GM18508 (cell line): ENCODE data around the gene FFAR1.
"Not testable (repeated sequence)": the region's sequence is repeated elsewhere in the genome, so short reads cannot be mapped to it uniquely, and the experiment has no call there.

Experiments
- ATAC-seq: cut with Tn5 transposase; IDR thresholded peaks from one replicate; pipeline ENCODE4 v1.9.1; 2021; ENCODE audit warnings: moderate number of reproducible peaks; ENCODE audit not compliant: insufficient read depth, unreplicated experiment

Gene FFAR1

DNA sequence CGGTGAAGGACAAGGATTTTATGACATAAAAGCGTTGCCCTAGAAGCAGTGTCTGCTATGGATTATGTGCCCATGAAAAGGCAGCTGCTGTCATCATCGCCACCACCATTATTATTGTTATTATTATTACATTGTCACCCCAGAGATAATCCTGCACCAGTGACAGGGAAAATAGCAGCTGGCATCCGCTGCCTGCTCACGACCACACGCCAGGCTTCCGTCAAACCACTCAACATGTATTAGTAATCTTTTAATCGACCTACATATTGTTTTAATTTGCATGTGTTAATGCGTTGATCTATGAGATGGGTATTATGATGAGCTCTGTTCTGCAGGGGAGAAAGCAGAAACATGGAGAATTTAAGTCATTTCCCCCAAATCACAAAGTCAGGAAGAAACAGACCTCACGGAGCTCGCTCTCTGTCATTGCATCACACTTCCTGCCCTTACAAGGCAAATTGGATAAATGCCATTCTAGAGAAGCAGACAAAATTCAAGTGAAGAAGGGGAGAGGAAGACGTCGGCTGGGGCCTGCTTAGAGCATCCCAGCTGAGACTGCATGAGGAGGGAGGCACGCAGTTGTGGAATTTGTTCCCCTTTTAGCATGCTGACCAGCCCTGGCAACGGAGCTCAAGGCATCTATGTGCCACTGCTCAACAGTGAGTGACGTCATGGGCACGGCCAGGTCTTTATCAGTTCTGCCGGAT, 10.3 kb downstream of the FFAR1 start, which contains the start of gene FFAR3:
Gene FFAR3, plus strand, starts transcription at position 594 of the 707 bp plus-strand sequence. CDS start 431 bp downstream, outside the sequence.
- ATAC-seq = no peak

DNA sequence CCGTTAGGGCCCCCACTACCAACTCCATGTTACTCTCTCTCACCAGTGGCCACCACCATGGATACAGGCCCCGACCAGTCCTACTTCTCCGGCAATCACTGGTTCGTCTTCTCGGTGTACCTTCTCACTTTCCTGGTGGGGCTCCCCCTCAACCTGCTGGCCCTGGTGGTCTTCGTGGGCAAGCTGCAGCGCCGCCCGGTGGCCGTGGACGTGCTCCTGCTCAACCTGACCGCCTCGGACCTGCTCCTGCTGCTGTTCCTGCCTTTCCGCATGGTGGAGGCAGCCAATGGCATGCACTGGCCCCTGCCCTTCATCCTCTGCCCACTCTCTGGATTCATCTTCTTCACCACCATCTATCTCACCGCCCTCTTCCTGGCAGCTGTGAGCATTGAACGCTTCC, 11.1 kb downstream of the FFAR1 start:
- not testable (repeated sequence) for ATAC-seq

DNA sequence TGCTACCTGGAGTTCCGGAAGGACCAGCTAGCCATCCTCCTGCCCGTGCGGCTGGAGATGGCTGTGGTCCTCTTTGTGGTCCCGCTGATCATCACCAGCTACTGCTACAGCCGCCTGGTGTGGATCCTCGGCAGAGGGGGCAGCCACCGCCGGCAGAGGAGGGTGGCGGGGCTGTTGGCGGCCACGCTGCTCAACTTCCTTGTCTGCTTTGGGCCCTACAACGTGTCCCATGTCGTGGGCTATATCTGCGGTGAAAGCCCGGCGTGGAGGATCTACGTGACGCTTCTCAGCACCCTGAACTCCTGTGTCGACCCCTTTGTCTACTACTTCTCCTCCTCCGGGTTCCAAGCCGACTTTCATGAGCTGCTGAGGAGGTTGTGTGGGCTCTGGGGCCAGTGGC, 11.7 kb downstream of the FFAR1 start:
- ATAC-seq = not testable (repeated sequence)

DNA sequence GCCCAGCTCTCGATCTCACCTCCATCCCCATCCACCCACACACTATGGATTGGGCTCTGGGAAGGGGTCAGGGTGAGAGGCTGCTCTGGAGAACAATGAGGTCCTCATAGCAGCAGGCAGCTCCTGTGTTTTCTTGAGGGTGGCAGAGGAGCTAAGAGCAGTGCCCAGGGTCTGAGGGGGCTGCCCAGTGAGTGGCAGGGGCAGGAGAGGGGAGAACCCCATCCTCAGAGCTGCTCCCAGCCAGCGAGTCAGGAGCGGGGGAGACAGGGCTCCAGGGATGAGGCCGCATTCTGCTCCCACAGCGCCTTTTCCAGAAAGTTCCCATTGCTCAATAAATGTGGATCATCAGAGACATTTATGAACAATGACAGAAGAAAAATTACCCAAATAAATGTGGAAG, 12.4 kb downstream of the FFAR1 start:
- ATAC-seq = not testable (repeated sequence)

DNA sequence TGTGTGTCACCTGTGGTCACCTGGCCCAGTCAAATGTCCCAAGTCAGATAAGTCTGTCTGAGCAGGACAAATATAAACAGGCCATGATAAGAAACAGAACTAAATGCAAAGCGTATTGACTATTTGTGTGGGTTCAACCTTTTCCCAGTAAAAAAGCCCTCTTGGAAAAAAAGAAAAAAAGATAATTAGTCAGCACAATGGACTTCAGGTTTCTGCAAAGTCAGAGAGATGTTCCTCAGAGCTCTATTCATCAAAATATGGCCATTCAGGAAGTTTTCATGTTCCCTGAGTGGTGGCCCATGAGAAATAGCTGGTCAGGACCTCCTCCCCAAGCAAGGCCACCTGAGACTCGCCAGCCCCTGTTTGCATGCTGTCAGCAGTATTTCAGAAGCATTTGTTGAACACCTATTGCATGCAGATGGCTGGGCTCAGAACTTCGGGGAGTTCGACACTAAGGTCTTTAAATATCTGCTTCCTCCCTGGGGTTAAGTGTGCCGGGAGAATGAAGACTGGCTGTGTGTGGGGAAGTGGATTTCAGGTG, 13.2 kb downstream of the FFAR1 start:
- ATAC-seq = no peak

DNA sequence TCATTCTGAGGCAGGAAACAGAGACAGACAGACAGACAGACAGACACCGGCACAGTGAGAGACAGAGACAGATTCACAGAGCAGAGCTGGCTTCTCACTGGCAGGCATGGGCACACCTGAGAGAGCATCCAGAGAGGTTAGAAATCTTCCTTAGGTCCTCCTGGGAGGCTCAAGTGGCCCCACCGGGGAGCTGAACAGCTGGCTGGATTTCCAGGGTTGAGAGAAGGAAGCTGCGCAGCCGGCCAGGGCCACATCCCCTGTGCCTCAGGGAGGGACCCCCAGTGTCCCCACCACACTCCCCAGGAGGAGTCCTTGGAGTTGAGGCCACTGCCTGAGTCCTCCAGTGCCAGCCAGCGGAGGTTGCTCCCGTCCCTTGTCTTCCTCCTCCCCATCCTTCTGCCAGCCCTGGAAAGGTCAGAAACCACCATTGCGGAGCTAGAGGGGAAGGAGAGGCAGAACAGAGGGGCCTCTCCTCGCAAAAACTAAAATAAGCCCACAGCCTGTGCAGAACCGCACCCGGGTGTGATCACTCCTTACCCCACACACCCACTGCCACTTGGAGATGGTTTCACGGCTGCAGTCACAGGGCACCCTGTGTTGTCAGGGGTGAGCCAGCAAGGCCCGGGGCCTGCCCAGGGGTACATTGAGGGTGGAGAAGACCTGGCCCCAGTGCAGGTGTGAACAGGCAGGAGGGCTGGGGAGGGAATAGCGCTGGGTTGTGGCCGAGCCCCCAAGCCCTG, 14.7 kb downstream of the FFAR1 start:
- ATAC-seq = no peak

DNA sequence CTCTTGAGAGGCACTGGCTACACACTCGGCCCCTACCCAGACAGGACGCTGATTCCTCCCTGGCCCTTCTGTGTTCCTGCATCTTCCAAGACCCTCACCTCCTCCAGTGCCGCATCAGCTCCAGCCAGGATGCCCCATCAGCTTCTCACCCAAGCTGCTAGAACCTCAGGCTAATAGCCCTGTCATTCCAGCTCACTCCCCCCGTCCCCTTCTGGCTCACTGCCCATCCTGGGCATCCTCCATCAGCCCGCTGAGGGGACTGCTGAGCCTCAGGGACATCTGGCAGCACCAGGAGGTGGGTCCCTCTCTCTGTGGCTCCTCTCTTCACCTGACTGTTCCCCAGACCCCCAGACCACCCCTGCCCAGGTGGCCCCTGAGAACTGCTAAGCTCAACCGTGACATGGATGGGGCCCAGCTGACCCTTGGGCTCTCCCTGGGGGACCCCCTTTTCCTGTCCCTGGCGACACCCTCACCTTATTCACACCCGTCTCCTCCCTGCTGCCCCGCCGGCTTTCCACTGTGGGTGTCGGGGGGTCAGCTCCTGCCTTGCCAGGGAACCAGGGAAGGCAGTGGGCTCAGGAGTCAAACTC, 15.4 kb downstream of the FFAR1 start:
- no peak for ATAC-seq

DNA sequence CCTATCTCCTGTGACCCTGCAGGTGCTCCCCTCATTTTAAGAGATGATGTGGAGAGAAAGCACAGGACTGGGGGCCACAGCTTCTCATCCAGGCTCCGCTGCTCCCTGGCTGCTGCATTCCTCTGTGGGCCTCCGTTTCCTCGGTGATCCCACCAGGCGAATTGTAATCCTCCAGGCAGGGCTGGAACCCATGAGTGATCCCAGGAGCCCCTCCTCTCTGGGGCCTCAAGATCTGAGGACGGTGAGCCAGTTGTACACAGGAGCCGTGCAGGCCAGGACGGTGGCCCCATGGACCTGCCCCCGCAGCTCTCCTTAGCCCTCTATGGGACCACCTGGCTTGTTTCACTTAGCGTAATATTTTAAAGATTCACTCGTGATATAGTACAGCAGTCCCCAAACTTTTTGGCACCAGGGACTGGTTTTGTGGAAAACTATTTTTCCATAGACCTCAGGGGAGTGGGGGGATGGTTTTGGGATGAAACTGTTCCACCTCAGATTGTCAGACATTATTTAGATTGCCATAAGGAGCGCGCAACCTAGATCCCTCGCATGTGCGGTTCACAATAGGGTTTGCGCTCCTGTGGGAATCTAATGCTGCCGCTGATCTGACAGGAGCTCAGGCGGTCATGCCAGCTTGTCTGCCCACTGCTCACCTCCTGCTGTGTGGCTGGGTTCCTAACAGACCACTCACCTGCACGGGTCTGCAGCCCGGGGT, 16.2 kb downstream of the FFAR1 start:
- ATAC-seq = no peak

DNA sequence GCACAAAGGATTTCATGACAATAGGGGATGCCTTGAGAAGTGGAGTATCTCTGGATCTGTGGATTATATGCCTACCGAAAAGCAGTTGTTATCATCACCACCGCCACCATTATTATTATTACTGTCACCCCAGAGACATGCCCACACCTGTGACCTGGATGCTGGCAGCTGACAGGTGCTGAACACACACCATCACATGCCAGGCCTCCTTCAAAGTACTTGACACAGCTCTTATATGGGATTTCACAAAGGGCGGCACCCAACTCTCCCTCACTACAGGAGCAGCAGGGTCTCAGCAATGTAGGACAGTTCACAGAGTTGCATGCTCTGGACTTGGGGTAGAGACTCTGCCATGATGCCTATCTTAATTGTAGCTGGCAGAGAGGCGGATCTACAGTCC, 17.6 kb downstream of the FFAR1 start:
- no peak for ATAC-seq

DNA sequence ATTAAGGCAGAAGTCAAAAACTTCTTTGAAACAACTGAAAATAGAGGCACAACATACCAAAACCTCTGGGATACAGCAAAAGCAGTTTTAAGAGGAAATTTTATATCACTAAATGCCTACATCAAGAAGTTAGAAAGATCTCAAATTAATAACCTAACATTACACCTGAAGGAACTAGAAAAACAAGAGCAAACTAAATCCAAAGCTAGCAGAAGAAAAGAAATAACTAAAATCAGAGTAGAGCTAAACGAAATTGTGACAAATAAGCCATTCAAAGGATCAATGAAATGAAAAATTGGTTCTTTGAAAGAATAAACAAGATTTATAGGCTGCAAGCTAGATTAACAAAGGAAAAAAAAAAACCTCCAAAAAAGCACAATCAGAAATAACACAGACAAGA, 20.7 kb downstream of the FFAR1 start:
- no peak for ATAC-seq

DNA sequence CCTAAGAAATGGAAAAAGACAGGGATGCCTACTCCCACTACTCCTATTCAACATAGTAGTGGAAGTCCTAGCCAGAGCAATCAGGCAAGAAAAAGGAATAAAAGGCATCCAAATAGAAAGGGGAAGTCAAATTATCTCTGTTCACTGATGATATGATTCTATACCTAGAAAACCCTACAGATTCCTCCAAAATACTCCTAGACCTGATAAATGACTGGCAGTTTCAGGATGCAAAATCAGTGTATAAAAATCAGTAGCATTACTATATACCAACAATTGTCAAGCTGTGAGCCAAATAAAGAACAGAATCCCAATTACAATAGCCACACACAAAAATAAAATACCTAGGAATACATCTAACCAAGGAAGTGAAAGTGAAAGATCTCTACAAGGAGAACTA, 21.8 kb downstream of the FFAR1 start:
- no peak for ATAC-seq

DNA sequence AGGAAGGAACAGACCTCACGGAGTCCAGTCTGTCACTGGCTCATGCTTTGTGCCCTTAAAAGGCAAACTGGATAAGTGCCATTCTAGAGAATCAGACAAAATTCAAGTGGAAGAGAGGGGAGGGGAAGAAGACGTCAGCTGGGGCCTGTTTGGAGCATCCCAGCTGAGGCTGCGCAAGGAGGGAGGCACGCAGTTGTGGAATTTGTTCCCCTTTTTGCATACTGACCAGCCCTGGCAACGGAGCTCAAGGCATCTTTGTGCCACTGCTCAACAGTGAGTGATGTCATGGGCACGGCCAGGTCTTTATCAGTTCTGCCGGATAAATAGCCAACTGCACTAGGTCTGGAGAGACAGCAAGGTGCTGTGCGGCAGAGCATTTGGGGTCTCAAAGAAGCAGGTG, 23.0 kb downstream of the FFAR1 start, which contains the start of gene GPR42:
Gene GPR42, plus strand, starts transcription at position 347 of the 400 bp plus-strand sequence. CDS start 292 bp downstream, outside the sequence.
- ATAC-seq = no peak

DNA sequence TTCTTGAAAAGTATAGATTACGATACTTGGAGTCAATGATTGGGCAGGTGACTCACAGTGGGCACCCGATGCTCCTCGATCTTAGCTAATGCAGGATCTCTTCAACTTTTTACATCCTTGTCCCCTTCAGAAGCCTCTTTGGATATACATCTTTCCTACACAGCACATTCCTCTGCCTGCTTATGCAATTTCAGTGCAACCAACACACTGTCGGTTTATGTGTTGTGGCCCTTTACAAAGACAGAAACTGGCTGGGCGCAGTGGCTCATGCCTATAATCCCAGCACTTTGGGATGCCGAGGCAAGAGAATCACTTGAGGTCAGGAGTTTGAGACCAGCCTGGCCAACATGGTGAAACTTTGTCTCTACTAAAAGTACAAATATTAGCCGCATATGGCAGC, 25.8 kb downstream of the FFAR1 start:
- ATAC-seq = no peak

DNA sequence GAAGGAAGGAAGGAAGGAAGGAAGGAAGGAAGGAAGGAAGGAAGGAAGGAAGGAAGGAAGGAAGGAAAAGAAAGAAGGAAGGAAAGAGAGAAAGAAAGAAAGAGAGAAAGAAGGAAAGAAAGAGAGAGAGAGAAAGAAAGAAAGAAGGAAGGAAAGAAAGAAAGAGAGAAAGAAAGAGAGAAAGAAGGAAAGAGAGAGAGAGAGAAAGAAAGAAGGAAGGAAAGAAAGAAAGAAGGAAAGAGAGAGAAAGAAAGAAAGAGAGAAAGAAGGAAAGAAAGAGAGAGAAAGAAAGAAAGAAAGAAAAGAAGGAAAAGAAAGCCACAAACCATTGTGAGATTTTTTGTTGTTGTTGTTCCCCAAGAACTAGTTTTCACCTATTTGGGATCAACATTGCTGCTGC, 26.3 kb downstream of the FFAR1 start:
- not testable (repeated sequence) for ATAC-seq

DNA sequence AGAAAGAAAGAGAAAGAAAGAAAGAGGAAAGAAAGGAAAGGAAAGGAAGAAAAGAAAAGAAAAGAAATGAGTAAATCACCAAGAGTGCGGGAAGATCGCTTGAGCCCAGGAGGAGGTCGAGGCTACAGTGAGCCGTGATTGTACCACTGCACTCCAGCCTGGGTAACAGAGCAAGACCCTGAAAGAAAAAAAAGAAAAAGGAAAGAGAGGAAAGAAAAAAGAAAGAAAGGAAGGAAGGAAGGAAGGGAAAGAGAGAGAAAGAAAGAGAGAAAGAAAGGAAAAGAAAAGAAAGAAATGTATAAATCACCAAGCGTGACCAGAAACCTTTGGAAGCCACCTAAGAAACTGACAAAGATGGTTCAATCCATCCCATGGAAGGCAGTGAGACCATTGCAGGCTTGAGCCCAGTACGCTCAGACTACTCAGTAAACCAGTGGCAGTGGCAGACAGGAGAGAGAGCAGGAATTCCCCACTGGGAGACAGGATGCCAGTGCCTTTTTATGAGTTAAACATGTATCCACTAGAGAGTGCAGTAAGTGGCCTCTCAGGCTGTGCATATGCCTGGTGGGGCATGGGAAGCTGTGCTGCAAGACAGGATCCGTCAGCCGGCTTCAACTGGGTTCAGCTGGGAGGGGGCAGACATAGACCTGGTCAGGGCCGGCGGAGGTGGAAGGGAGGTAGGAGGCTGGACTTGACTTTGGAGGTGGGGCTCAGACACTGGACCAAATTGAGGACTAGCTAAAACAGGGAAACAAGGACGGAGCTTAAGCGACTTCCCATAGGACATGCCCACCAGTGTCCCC, 28.0 kb downstream of the FFAR1 start:
- no peak for ATAC-seq

DNA sequence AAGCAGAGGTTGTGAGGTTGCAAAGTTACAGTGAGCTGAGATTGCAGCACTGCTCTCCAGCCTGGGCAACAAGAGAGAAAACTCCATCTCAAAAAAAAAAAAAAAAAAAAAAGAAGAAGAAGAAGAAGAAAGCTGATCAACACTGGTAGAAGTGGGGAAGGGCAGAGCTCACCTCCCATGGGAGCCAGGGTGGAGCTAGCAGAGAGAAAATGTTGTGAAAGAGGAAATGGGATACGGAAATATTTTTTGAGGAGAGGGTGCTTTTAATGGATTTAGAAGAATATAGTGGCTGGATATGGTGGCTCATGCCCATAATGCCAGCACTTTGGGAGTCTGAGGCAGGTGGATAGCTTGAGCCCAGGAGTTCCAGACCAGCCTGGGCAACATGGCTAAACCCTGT, 30.0 kb downstream of the FFAR1 start:
- no peak for ATAC-seq

DNA sequence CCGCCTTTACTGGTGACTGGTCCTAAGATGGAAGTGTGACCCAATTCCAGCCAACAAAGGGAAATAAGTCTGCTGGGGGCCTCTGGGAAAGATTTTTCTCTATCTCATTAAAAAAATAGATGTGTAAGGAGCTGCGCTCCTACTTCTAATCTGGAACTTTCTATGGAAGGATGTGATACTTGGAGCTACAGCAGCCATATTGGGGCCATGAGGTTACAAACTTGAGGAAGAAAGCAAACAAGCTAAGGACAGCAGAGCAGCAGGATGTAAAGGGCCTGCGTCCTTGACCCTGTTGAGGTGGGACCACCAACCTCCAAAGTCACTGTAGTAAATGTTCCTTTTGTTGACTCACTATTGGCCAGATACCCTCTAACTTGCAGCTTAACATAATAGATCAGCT, 30.7 kb downstream of the FFAR1 start:
- ATAC-seq = no peak

DNA sequence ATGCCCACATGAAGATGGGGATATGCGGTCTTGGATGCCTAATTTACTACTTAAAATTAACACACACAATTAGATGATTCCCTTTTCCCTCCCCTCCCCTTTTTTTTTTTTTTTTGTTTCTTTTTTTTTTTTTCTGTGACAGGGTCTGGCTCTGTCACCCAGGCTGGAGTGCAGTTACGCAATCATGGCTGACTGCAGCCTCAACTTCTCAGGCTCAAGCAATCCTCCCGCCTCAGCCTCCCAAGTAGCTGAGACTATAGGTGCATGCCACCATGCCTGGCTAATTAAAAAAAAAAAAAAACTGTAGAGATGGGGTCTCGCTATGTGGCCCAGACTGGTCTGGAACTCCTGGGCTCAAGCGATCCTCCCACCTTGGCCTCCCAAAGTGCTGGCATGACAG, 31.8 kb downstream of the FFAR1 start:
- ATAC-seq = not testable (repeated sequence)

DNA sequence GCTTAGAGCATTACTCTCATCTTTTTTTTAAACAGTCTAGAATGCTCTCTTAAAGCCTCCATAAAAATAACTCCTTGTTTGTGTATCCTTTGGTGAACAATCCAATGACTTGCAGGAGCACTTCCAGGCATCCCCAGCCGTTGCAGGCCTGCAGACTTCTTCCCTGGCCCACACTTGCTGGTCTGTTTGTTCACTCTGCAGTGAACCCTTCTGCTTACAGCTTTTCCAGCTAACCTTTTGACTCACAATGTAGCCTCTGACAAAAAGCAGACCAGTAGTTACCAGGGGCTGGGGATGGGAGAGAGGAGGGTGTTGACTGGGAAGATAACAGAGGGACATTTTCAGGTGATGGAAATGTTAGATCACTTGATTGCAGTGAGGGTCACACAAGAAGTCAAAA, 32.3 kb downstream of the FFAR1 start:
- ATAC-seq = no peak
